Left ventricle myocardium superior (tissue), 1 donor: ENCODE results near the gene HKDC1. TPM values are rescaled to one million over a fixed set of nuclear protein-coding genes. Genes with fewer than 3 reads are reported as not detected.
"Not testable (repeated sequence)": the region's sequence is repeated elsewhere in the genome, so short reads cannot be mapped to it uniquely, and the experiment has no call there.

Source experiments
- ATAC-seq: fragments of 200-7000 bp; cut with Tn5 transposase; one replicate; pipeline ENCODE4 v1.9.1; 2020; ENCODE audit warnings: mild to moderate bottlenecking, moderate library complexity
- DNase-seq: peaks from one replicate; pipeline ENCODE4 v3.0.0-alpha.2; 2020
- intact Hi-C: fragments of 100-400 bp; cut with micrococcal nuclease; formaldehyde crosslinking; loops from one replicate; pipeline ENCODE4 v1.11.0; 2022
- long read RNA-seq: library from polyadenylated mRNA; unstranded; transcript quantifications from one replicate; pipeline ENCODE4 v2.0.0, GENCODE V29; 2021
- total RNA-seq: library from RNA; stranded (reverse); fragmentation: NEBNext Ultra II Directional; extraction: Animal tissue kit (Norgen Biotek cat#: 25700); gene quantifications from one replicate; pipeline ENCODE4 v1.2.1, GENCODE V29; 2021
- donor health status: DM: no; HTN: yes; CAD: no; lungs with severe emphysema.

Gene HKDC1
- not detected for total RNA-seq
- long read RNA-seq: 0 reads

GRCh38 chr10:69220041-69220451 is at the start of gene HKDC1:
TSS of gene HKDC1 (plus strand) at chr10:69220332. CDS start at chr10:69220436, 104 bp downstream.
- intact Hi-C loops: no loop called here
- DNase-seq (no peak), ATAC-seq (no peak)

DNA sequence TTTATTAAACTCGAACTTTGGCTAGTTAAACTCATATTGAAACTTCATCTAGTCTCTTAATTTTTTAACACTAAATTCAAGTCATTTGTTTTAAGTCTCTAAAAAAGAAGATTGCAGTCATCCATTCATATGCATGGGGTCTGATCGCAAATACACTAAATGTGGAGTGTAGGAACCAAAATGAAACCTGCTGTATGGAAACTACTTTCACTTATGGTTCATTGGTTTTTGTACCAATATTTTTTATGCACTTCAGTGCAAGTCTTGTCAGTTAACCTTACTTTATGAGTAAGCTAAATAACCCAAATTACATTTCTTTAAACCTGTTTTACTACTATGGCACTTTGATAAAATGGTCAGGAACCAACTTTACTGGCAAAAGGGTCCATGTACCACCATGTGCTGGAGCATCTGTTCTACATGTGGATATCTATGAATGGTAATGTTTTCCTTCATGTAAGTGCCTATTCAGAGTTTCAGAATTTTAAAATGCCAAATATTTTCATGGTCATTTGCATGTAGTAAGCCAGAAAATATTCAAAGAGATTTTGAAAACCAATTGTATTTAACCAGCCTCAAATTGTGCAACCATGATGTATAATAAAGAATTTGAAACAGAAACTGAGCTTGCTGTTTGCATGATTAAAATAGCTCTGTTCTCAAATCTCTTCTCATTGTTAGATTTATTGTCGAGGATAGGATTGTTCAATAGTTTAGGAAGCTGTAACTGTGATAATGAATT is 47.7 kb upstream of the HKDC1 start:
- intact Hi-C loops: no loop called here
- DNase-seq: no peak
- ATAC-seq: no peak

DNA sequence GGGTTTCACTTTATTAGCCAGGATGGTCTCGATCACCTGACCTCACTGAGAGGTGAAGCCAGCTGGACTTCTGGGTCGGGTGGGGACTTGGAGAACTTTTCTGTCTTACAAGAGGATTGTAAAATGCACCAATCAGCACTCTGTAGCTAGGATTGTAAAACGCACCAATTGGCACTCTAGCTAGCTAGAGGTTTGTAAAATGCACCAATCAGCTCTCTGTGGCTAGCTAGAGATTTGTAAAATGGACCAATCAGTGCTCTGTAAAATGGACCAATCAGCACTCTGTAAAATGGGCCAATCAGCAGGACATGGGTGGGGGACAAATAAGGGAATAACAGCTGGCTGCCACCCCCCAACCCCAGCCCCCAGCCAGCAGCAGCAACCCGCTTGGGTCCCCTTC is 44.8 kb upstream of the HKDC1 start:
- intact Hi-C loops, ATAC-seq, DNase-seq: not testable (repeated sequence)

DNA sequence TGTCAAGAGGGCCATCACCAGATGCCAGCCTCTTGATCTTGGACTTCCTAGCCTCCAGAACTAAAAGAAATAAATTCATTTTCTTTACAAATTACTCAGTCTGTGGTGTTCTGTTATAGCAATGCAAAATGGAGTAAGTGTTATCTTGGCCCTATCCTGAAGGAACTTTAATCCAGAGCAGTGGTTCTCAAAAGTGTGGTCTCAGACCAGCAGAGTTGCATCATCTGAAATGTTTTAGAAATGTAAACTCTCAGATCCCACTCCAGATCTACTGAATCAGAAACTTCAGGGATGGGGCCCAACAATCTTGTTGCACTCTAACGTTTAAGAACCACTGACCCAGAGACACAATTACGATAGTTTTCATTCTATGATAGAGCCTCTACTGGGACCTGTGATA is 43.3 kb upstream of the HKDC1 start:
- no peak for ATAC-seq
- intact Hi-C loops: no loop called here
- no peak for DNase-seq

DNA sequence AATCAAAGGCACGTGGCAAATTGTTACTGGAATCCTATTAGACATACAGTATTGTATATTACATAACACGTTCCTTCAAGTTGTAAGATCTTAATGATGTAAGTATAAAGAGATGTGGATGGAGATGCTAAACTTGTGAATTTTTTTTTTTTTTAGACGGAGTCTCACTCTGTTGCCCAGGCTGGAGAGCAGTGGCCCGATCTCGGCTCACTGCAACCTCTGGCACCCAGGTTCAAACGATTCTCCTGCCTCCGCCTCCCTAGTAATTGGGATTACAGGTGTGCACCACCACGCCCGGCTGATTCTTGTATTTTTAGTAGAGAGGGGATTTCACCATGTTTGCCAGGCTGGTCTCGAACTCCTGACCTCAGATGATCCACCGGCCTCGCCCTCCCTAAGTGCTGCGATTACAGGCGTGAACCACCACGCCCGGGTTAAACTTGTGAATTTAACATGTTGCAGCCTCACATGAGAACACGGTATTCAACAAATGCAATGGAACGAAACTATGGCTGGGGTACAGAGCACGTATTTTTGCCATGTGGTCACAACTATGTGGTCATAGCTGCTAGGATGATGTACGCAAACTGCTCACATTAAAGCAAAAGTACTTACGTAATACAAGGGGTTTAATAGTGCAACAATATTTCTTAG is 40.9 kb upstream of the HKDC1 start:
- DNase-seq (no peak), ATAC-seq (peak; percentile 14)
- intact Hi-C loops: no loop called here

GRCh38 chr10:69179743-69180524 is 40.2 kb upstream of the HKDC1 start, which contains the start of gene SUPV3L1:
TSS of gene SUPV3L1 (plus strand) at chr10:69180234. CDS start at chr10:69180292, 58 bp downstream.
- intact Hi-C loops: no loop called here
- peak; percentile 96 for ATAC-seq
- DNase-seq: peak; percentile 93

DNA sequence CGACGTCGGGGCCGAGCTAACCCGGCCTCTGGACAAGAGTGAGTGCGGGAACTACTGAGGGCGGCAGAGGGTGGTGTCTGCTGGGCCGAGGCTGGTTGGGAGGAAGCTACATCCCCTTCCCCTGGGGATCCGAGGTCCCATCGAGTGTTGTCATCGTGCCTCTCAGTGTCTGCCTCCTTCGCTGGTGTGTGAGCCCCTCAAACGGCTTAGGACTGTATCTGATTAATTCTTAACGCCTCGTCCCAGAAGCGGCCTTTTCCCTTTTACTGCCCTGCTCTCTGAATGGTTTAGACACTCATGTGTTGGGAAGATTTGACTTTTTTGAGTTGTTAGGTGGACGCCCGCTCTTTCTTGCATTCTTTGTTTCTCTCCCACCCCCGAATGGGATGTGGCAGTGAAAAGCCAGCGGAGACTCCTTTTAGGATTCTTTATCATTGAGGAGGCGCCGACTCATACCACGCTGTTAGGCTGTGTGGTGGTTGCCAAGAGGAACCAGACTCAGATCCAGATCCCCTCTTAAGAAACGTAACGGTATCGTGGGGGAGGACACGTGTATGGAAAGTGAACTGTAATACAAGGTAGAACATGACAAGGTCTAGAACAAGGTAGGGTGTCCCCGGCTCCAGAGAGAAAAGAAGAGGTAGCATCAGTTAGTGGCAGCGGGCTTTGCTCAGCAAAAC is 39.5 kb upstream of the HKDC1 start:
- intact Hi-C loops: no loop called here
- ATAC-seq: no peak
- DNase-seq: no peak

GRCh38 chr10:69181433-69181832 is 38.7 kb upstream of the HKDC1 start:
- ATAC-seq (no peak), DNase-seq (no peak)
- intact Hi-C loops: no loop called here

DNA sequence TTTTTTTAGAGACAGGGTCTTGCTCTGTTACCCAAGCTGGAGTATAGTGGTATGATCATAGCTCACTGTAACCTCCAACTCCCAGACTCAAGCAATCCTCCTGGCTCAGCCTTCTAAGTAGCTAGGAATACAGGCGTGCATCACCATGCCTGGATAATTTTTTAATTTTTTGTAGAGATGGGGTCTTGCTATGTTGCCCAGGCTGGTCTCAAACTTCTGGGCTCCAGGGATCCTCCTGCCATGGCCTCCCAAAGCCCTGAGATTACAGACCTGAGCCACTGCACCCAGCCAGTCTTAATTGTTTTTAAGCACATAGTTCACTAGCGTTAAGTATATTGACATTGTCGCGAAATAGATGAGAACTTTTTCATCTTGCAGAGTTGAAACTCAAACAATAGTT is 38.1 kb upstream of the HKDC1 start:
- ATAC-seq (no peak), DNase-seq (no peak)
- intact Hi-C loops: no loop called here

- intact Hi-C loops: no loop called here
- ATAC-seq (no peak), DNase-seq (no peak)
Measured at GRCh38 chr10:69186524-69186923, 33.6 kb upstream of the HKDC1 start.

DNA sequence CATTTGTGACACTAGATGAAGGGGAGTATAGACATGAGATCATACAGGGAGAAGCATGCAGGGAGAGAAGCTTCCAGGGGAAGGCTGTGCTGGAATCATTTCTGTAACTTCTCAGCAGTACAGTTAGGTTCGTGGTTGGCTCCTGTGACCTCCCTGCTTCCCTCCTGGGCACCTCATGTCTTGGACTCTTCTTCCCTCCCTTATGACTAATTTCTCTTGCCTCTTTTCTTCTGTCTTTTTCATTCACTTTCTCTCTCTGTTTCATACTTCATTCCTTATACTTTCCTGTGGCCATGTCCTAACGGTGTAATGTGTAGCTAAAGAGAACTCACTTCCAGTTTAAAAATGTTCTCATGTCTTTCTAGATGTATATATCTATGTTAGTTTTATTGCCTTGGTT is 19.1 kb upstream of the HKDC1 start:
- ATAC-seq (no peak), DNase-seq (no peak)
- intact Hi-C loops: no loop called here

GRCh38 chr10:69202332-69202731 is 17.8 kb upstream of the HKDC1 start:
- ATAC-seq (no peak), DNase-seq (no peak)
- intact Hi-C loops: no loop called here

GRCh38 chr10:69208761-69209160 is 11.4 kb upstream of the HKDC1 start:
- intact Hi-C loops: no loop called here
- no peak for ATAC-seq
- DNase-seq: no peak

DNA sequence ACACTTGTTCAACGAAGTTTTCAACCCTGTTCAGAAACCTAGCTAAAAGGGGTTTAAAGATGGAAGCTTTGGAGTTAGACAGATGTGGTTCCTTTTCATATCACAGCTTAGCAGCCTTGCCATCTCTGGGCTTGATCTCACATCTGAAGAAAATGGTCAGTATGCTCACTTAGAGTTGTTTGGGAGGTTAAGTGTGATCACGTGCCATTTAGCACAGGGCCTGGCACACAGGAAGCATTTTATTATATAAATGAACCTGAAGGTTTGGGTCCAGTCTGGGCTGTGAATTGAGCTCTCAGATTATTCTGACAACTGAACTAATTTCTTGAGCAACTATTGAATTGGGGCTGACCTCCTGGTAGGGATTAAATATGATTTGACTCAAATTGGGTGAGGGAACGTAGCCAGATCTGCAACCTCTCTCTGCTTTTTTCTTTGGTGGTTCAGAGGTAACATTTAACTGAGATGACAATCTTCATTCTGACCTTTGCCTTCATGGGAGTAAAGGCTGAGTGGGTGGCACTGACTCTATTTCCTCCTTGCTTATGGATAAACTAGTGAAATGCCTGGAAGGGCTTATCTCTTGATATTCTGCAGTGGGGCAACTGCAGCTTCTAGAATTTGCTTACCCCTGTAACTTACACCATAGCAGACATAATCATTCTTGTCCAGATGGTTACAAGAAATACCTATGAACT is 10.2 kb upstream of the HKDC1 start:
- intact Hi-C loops: no loop called here
- DNase-seq (no peak), ATAC-seq (no peak)

DNA sequence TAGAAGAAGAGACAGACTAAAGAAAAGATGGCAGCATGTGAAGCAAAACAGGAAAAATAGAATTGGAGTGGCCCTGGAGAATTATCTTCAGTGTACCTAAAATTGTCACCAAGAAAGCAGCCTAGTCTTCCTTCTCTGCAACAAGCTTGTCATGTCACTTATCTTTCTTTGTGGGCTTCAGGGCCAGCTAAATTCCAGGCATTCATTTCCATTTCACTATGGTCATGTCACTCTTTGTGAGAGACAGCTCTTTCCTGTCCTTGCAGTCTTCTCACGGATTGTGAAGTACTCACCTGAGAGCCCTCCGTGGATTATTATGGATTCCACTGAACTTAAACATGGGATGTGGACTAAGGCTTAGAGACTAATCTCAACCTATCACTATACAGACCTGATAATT is 9.0 kb upstream of the HKDC1 start:
- no peak for DNase-seq

GRCh38 chr10:69211524-69211923 is 8.6 kb upstream of the HKDC1 start:
- intact Hi-C loops: no loop called here
- no peak for DNase-seq
- ATAC-seq: no peak

More for the DNA sequence above, 9.0 kb upstream of the HKDC1 start:
- intact Hi-C loops: no loop called here
- no peak for ATAC-seq

- no peak for ATAC-seq
- no peak for DNase-seq
Measured at GRCh38 chr10:69213591-69214311, 6.4 kb upstream of the HKDC1 start.

GRCh38 chr10:69214666-69215131 is 5.4 kb upstream of the HKDC1 start:
- DNase-seq: no peak
- no peak for ATAC-seq
- intact Hi-C loops: no loop called here

More at GRCh38 chr10:69213591-69214311, 6.4 kb upstream of the HKDC1 start:
- intact Hi-C loops: no loop called here
